ENCODE data around the gene LHFPL6. TPM values are rescaled to one million over a fixed set of nuclear protein-coding genes. Genes with fewer than 3 reads are reported as not detected.

The LHFPL6 gene
- total RNA-seq, 4 donors from 2014 or later, result 12.8 to 27.3 (median 22.5) TPM

- H3K4me3 ChIP-seq (ENCODE audit: low read depth, poor library complexity, severe bottlenecking), result no peak overlapping the region
- intact Hi-C loops (cut with DNase I; ENCODE audit: low total_unique reads), result no loop called here
- DNase-seq (ENCODE audit: low spot score in 2 of 2), result no peak
- TF ChIP-seq CTCF (IDR thresholded peaks at IDR 0.05), result no peak
- TF ChIP-seq POLR2A (IDR thresholded peaks at IDR 0.05), result no peak
- 44 to 78% methylated on average over 2 of the region's 2 CpGs for WGBS, 2 donors
Observed at GRCh38 chr13:39590466-39591036, 12.4 kb downstream of the LHFPL6 start.

- intact Hi-C loops (cut with DNase I; ENCODE audit: low total_unique reads), result no loop called here
- no peak for TF ChIP-seq POLR2A (IDR thresholded peaks at IDR 0.05)
- TF ChIP-seq CTCF (IDR thresholded peaks at IDR 0.05), result no peak
- no peak for DNase-seq (ENCODE audit: low spot score in 2 of 2)
- WGBS, 2 donors, result 71 to 75% methylated on average over 2 of the region's 2 CpGs
- no peak overlapping the region for H3K4me3 ChIP-seq (ENCODE audit: low read depth, poor library complexity, severe bottlenecking)
Observed at GRCh38 chr13:39588384-39588783, 14.6 kb downstream of the LHFPL6 start.

- H3K4me3 ChIP-seq (ENCODE audit: low read depth, poor library complexity, severe bottlenecking), result no peak overlapping the region
- intact Hi-C loops (cut with DNase I; ENCODE audit: low total_unique reads), result no loop called here
- WGBS, 2 donors, result 73 to 85% methylated on average over 7 of the region's 7 CpGs
- no peak for DNase-seq (ENCODE audit: low spot score in 2 of 2)
- TF ChIP-seq POLR2A (IDR thresholded peaks at IDR 0.05) (no peak), CTCF (IDR thresholded peaks at IDR 0.05) (no peak)
Observed at GRCh38 chr13:39587939-39588338, 15.1 kb downstream of the LHFPL6 start.

- WGBS, 2 donors, result 90 to 92% methylated on average over 5 of the region's 5 CpGs
- no peak for DNase-seq (ENCODE audit: low spot score in 2 of 2)
- H3K4me3 ChIP-seq (ENCODE audit: low read depth, poor library complexity, severe bottlenecking), result no peak overlapping the region
- intact Hi-C loops (cut with DNase I; ENCODE audit: low total_unique reads), result no loop called here
- TF ChIP-seq POLR2A (IDR thresholded peaks at IDR 0.05) (no peak), CTCF (IDR thresholded peaks at IDR 0.05) (no peak)
Observed at GRCh38 chr13:39586958-39587605, 15.9 kb downstream of the LHFPL6 start.

- no peak overlapping the region for H3K4me3 ChIP-seq (ENCODE audit: low read depth, poor library complexity, severe bottlenecking)
- intact Hi-C loops (cut with DNase I; ENCODE audit: low total_unique reads), result no loop called here
- WGBS, 2 donors, result 68 to 76% methylated on average over 1 of the region's 1 CpG
- TF ChIP-seq CTCF (IDR thresholded peaks at IDR 0.05) (no peak), POLR2A (IDR thresholded peaks at IDR 0.05) (no peak)
- no peak for DNase-seq (ENCODE audit: low spot score in 2 of 2)
Observed at GRCh38 chr13:39586151-39586550, 16.8 kb downstream of the LHFPL6 start.

GRCh38 chr13:39585219-39585618 lies 17.8 kb downstream of the LHFPL6 start:
- intact Hi-C loops (cut with DNase I; ENCODE audit: low total_unique reads), result no loop called here
- no peak for DNase-seq (ENCODE audit: low spot score in 2 of 2)
- TF ChIP-seq CTCF (IDR thresholded peaks at IDR 0.05) (no peak), POLR2A (IDR thresholded peaks at IDR 0.05) (no peak)
- no peak overlapping the region for H3K4me3 ChIP-seq (ENCODE audit: low read depth, poor library complexity, severe bottlenecking)
- 57% methylated on average over 3 of the region's 3 CpGs for WGBS, 2 donors
